HFFc6 (cell line): ENCODE measurements around the gene FHDC1. TPM values are rescaled to one million over a fixed set of nuclear protein-coding genes. Genes with fewer than 3 reads are reported as not detected.

Experiments
- DNase-seq: peaks from one replicate; pipeline ENCODE4 v3.0.0-alpha.2; 2018
- H3K27ac Mint-ChIP-seq: 2 replicates; pipeline ENCODE4 v1.8.0; 2020; ENCODE audit warnings: mild to moderate bottlenecking, mixed read lengths
- H3K27me3 Mint-ChIP-seq: 2 replicates; pipeline ENCODE4 v1.8.0; 2021; ENCODE audit warnings: mild to moderate bottlenecking, moderate library complexity, mixed read lengths; ENCODE audit not compliant: insufficient read depth
- H3K36me3 Mint-ChIP-seq: 2 replicates; pipeline ENCODE4 v1.8.0; 2021; ENCODE audit warnings: low read depth, mixed read lengths
- H3K4me1 Mint-ChIP-seq: 2 replicates; pipeline ENCODE4 v1.8.0; 2020; ENCODE audit warnings: low read depth, mixed read lengths
- H3K4me3 Mint-ChIP-seq: 2 replicates; pipeline ENCODE4 v1.8.0; 2020; ENCODE audit warnings: mild to moderate bottlenecking, moderate library complexity, mixed read lengths
- H3K9me3 Mint-ChIP-seq: 2 replicates; pipeline ENCODE4 v1.8.0; 2020; ENCODE audit warnings: mild to moderate bottlenecking, mixed read lengths
- total RNA-seq, 6 experiments: library from RNA; stranded (reverse); fragmentation: NEBNext Ultra II Directional; extraction: Animal tissue kit (Norgen Biotek cat#: 25700); gene quantifications; 2 replicates in 1 of 6; 3 replicates in 5 of 6; pipeline ENCODE4 v1.2.3, GENCODE V29; 2021
- TF ChIP-seq, protein P1 (sequence below): fragments of 200-600 bp; sonication (generic); IDR thresholded peaks from 2 replicates; pipeline ENCODE4 v1.5.0; 2021; ENCODE audit warnings: antibody characterized with exemption, mild to moderate bottlenecking

Gene FHDC1
- total RNA-seq, 6 experiments from 2014 or later = 0.19 to 0.66 (median 0.28) TPM

GRCh38 chr4:152941411-152941810 lies 5.3 kb downstream of the FHDC1 start:
- H3K4me1 Mint-ChIP-seq = peaks cover 29% of the 10 kb centered on the region

GRCh38 chr4:152942346-152942745 lies 6.2 kb downstream of the FHDC1 start:
- H3K36me3 Mint-ChIP-seq = no peaks in the 10 kb centered on the region
- no peak overlapping the region for H3K4me3 Mint-ChIP-seq
- peaks cover 9% of the 10 kb centered on the region for H3K27me3 Mint-ChIP-seq
- H3K4me1 Mint-ChIP-seq = peaks cover 29% of the 10 kb centered on the region
- no peaks in the 10 kb centered on the region for H3K9me3 Mint-ChIP-seq
- TF ChIP-seq, protein P1, sequence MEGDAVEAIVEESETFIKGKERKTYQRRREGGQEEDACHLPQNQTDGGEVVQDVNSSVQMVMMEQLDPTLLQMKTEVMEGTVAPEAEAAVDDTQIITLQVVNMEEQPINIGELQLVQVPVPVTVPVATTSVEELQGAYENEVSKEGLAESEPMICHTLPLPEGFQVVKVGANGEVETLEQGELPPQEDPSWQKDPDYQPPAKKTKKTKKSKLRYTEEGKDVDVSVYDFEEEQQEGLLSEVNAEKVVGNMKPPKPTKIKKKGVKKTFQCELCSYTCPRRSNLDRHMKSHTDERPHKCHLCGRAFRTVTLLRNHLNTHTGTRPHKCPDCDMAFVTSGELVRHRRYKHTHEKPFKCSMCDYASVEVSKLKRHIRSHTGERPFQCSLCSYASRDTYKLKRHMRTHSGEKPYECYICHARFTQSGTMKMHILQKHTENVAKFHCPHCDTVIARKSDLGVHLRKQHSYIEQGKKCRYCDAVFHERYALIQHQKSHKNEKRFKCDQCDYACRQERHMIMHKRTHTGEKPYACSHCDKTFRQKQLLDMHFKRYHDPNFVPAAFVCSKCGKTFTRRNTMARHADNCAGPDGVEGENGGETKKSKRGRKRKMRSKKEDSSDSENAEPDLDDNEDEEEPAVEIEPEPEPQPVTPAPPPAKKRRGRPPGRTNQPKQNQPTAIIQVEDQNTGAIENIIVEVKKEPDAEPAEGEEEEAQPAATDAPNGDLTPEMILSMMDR = no peak
- no peak overlapping the region for H3K27ac Mint-ChIP-seq
- no peak for DNase-seq

More at GRCh38 chr4:152941411-152941810, 5.3 kb downstream of the FHDC1 start:
- Mint-ChIP-seq H3K4me3 (no peak overlapping the region), H3K27ac (no peak overlapping the region), H3K36me3 (no peaks in the 10 kb centered on the region), H3K27me3 (peaks cover 9% of the 10 kb centered on the region), H3K9me3 (no peaks in the 10 kb centered on the region)
- DNase-seq = no peak
- TF ChIP-seq, protein P1 = no peak

DNA sequence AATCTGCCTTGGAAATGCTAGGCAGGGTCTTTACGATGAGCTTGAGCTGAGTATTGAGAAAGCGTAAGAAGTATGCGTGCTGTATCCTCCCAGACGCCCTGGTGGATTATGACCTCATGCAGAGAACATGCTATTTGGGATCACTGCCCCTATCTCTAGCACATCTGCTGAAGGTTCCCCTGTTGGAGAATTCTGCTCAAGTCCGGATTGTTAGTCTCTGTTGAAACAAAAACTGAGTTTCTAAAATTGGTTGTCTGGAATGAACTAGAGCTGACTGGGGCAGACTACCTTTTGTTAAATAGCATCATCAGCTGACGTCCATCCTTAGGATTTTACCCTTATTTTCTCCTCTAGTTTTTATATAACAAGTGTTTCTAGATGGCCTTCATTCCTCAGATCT lies 7.5 kb downstream of the FHDC1 start:
- Mint-ChIP-seq H3K27ac (peak overlapping the region; percentile 63), H3K4me1 (peaks cover 21% of the 10 kb centered on the region)

DNA sequence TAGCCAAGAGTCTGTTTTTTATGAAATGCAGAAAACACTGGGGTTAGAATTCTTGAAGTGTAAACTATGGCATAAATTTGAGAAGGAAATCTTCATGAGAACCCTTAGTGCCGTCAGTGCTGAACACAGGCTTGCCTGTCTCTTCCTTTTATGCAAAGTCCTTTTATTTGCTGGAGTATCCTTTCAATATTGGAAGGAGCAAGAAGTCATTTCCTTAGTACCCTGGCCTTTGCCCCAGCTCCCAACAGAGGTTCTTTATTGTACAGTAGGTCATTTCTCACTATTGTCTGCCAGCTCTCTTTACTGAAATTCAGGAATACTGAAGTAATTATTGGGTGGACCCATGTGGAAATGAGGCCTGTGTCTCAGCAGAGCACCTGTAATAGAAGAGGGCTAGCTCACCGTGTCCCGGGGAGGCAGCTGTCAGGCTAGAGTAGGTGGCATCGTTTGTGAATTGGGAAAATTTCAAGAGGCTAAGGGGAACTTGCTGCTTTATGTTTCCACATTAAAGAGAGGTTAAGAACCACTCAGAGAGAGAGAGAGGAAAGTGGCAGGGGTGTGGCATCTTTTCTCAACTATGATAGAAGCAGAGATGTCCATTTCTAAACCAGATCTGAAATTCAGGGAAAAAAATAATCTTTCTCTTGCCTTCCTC lies 8.7 kb downstream of the FHDC1 start:
- H3K27ac Mint-ChIP-seq = 0 out of 2 replicates have a peak overlapping the region, but pooled peaks have one; percentile 63
- no peak overlapping the region for H3K4me3 Mint-ChIP-seq
- peaks cover 1% of the 10 kb centered on the region; the same call in 1 of the 2 replicates for H3K27me3 Mint-ChIP-seq
- H3K9me3 Mint-ChIP-seq = no peaks in the 10 kb centered on the region
- no peak for DNase-seq
- H3K36me3 Mint-ChIP-seq = no peaks in the 10 kb centered on the region
- H3K4me1 Mint-ChIP-seq = peaks cover 20% of the 10 kb centered on the region
- TF ChIP-seq, protein P1 = no peak

More for the DNA sequence above, 7.5 kb downstream of the FHDC1 start:
- Mint-ChIP-seq H3K4me3 (peak overlapping the region; percentile 15), H3K36me3 (no peaks in the 10 kb centered on the region), H3K27me3 (peaks cover 9% of the 10 kb centered on the region), H3K9me3 (no peaks in the 10 kb centered on the region)
- DNase-seq = peak; percentile 78
- TF ChIP-seq, protein P1 = no peak

GRCh38 chr4:152945639-152946038 lies 9.5 kb downstream of the FHDC1 start:
- peaks cover 1% of the 10 kb centered on the region; the same call in 1 of the 2 replicates for H3K27me3 Mint-ChIP-seq
- TF ChIP-seq, protein P1 = no peak
- no peak overlapping the region for H3K27ac Mint-ChIP-seq
- H3K36me3 Mint-ChIP-seq = no peaks in the 10 kb centered on the region
- DNase-seq = no peak
- H3K9me3 Mint-ChIP-seq = no peaks in the 10 kb centered on the region
- peaks cover 20% of the 10 kb centered on the region for H3K4me1 Mint-ChIP-seq
- H3K4me3 Mint-ChIP-seq = no peak overlapping the region
